CD1c-positive myeloid dendritic cell (primary cell): ENCODE results near the gene TYMS.

Experiments
- DNase-seq: peaks from one replicate; pipeline ENCODE4 v3.0.0-alpha.2; 2016; ENCODE audit errors: extremely low spot score

Gene TYMS

GRCh38 chr18:711657-712400 lies 54.4 kb downstream of the TYMS start:
- DNase-seq, result peak; percentile 91

GRCh38 chr18:712401-713134 lies 55.1 kb downstream of the TYMS start, which contains the start of gene ENOSF1:
TSS of gene ENOSF1 (minus strand) at chr18:712630. CDS start at chr18:712587, 43 bp downstream.
- DNase-seq, result peak; percentile 92

GRCh38 chr18:713135-713490 lies 55.7 kb downstream of the TYMS start:
- no peak for DNase-seq

- no peak for DNase-seq
Measured at GRCh38 chr18:715626-716025, 58.2 kb downstream of the TYMS start.

GRCh38 chr18:717003-717402 lies 59.5 kb downstream of the TYMS start:
- DNase-seq, result no peak
